SH-SY5Y (cell line): ENCODE measurements around the gene SCAF8.

Experiments used
- GATA2 ChIP-seq: IDR thresholded peaks from 2 replicates; pipeline ENCODE4 v1.6.1; 2011; ENCODE audit warnings: mild to moderate bottlenecking, low read depth, low read length
- GATA3 ChIP-seq: IDR thresholded peaks from 2 replicates; pipeline ENCODE4 v1.6.1; 2011; ENCODE audit warnings: low read depth, mild to moderate bottlenecking, low read length, moderate library complexity

- TF ChIP-seq GATA3 (no peak), GATA2 (no peak)
Measured at GRCh38 chr6:154766288-154766687, 33.1 kb downstream of the SCAF8 start.
